Stimulated activated CD4-positive, alpha-beta T cell treated with anti-CD3 and anti-CD28 coated beads, Interleukin-15, amount 100 ng/mL, for 48 hours (primary cell): Measurements from ENCODE around the gene LIMS3.
"Not testable (repeated sequence)": the region's sequence is repeated elsewhere in the genome, so short reads cannot be mapped to it uniquely, and the experiment has no call there.

ENCODE experiments used
- DNase-seq, 2 donors: peaks; one replicate each; pipeline ENCODE4 v3.0.0-alpha.2; 2020; ENCODE audit warnings: low read depth in 2 of 2

The LIMS3 gene

GRCh38 chr2:109924481-109924880, 26.0 kb downstream of the LIMS3 start:
- not testable (repeated sequence) for DNase-seq

GRCh38 chr2:109927803-109928202, 29.3 kb downstream of the LIMS3 start:
- DNase-seq, result not testable (repeated sequence)

DNA sequence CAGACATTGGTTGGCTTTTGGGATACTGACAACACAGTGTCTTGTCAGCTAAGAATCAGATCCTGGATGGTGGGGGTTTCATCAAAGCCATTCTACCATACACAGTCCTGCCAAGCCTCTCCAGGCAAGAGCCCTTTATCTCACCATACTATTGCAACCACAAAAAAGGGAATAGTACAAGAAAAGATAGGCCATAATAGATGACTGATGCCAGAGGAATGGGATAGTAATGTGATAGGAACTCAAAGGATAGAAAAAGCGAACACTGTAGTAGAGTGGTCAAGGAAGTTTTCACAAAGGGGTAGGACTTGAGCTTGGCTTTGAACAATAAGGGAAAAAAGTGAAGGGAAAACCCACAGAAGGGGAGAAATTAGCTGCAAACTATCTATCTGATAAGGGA, 30.7 kb downstream of the LIMS3 start:
- not testable (repeated sequence) for DNase-seq

GRCh38 chr2:109936534-109936933, 38.0 kb downstream of the LIMS3 start:
- DNase-seq, result not testable (repeated sequence)

DNA sequence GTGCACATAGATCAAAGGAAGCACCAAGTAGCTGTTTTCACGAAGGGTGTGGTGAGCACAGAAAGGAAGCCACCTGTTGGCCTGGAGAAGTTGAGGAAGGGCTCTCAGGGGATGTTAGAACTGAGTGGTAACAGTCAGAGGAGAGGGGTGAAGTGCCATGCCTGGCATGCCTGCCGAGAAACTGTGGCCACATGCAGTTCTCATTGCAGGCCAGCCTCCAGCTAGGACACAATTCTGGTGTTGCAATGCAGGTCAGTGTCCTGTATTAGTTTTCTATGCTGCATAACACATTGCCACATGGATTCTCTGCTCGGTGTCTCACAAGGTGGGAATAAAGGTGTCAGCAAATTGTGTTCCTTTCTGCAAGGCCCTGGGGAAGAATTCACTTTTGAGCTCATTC, 46.9 kb downstream of the LIMS3 start:
- DNase-seq, result not testable (repeated sequence)

DNA sequence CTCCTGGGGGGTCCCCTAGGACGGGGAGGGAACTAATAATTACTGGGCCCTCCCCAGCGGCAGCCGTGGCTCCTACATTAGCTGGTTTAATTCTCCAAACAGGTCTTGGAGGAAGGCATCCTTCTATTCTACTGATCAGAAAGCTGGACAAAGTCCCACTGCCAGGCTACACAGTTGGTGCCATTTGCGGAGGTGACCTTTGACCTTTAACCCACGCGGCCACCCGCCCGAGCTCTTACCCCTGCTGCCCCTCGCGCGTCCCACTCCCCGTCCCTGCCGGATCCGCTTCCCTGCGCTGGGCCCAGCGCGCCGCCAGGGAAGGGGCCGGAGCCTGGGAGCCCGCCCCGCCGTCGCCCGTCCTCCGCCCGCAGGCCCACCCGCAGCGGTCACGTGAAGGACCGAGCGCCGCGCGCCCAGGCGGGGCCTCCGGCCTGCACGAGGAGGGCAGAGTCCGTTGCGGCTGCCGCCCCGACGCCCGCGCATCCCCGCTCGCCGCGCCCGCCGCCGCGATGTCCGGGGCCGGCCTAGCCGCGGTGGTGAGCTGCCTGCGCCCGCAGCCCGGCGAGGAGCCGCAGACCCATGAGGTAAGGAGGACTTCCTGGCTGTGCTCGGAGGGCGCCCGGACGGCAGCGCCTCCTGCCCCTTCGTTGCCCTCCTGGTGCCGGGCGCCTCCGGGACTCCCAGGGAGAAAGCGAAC, 48.9 kb downstream of the LIMS3 start:
- DNase-seq, result not testable (repeated sequence)

DNA sequence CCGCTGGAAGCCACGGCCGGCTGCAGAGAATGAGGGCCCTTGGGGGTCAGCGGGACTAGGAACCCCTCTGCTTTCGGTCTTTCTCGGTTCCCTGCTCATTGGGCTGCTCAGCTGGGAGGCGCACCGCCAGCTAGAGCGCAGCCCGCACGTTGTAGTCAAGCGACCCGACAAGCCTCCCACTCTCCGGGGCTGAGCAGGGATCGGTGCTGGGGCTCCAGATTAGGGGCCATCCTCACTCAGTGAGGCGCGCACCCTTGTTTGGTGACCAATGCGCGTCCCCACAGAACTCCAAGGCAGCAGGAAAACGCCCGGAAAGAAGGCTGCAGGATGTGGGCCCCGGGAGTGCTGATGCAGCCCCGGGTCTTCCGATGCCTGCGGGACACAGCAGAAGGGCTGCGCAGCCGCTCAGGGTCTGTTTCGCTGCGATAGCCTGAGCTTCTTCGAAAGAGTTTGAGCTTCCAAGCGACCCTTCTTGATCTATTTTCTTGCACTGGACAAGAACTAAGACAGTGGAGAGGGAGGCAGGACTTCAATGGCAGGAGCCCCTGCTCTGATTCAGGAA, 49.6 kb downstream of the LIMS3 start:
- DNase-seq, result not testable (repeated sequence)

DNA sequence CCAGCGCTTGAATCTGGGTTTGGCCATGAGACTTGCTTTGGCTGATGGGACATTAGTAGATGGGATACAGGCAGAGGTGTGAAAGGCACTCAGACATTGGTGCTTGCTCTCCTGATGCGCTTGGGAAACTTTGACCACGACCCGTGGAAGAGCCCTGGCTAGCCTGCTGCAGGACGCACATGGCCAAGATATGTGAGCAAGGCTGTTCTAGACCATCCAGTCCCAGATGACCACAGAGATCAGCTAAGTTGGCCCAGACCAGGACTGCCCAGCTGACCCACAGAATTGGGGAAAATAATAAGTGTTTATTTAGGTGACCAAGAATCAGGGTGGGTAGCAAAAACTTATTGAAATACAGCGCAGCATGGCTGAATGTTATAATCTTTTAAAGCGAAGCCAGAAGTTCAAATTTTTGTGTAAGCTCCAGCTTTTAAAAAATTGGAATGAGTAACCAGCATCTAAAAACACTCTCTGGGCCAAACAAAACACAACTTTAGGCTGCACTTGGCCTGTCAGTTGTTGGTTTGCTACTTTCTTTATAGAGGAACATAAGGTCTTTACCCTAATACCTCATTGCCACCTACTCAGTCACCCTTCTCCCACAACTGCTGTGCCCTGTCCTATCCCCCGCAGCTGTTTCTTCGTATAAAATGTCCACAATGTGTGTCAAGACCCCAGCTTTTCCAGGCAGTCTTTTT, 51.8 kb downstream of the LIMS3 start:
- DNase-seq, result not testable (repeated sequence)

DNA sequence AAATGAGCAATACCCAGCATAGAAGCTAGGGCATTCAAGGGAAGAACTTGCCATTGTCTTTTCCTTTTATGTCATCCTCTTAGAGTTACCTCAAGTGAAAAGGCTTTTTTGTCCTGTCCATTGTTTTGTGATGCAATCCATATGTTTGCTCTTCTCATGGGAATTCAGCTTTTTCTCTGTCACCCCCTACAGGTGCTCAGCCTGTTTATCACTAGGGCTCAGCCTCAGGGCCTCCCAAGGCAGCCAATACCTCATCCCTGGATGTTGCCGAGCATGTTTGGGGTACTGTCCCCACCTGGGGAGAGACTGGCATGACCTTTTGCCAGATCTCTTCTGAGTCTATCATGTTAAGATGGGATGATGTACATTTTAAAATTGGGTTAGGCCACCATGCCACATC, 65.5 kb downstream of the LIMS3 start:
- not testable (repeated sequence) for DNase-seq

DNA sequence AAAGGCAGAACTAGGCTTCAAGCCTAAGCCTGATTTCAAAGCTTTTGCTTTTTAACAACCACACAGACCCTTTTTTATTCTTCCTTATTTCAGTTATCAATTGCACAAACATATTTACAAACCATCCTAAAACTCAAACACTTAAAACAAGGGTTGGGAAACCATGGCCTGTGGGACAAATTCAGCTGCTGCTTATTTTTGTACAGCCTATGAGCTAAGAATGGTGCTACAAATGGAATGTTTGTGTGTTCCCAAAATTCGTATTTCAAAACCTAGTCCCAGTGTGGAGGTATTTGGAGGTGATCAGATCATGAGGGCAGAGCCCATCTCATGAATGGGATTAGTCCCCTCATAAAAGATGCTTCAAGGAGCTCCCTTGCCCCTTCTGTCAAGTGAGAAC, 67.0 kb downstream of the LIMS3 start:
- not testable (repeated sequence) for DNase-seq

DNA sequence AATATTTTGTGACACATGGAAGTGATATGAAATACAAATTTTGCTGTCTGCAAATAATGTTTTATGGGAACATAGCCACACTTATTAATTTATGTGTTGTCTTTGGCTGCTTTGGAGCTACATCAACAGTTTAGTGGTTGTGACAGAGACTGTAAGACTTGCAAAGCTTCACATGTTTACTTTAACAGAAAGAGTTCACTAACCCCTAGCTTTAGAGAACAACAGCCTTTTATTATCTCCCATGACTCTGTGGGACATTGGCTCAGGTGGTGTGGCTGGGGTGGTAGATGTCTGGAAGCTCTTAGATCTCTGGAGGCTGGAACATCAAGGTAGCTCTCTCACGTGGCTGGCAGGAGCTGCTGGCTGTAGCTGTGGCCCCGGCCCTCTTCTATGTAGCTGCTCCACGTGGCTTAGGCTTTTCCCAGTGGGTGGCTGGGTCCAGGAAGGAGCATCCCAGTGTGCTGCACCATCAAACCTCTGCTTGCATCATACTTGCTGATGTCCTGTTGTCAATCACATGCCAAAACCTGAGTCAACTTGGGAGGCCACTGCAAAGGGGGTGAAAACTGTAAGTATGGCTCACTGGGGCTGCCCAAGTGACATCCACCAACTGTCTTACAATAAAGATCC, 67.7 kb downstream of the LIMS3 start:
- not testable (repeated sequence) for DNase-seq

DNA sequence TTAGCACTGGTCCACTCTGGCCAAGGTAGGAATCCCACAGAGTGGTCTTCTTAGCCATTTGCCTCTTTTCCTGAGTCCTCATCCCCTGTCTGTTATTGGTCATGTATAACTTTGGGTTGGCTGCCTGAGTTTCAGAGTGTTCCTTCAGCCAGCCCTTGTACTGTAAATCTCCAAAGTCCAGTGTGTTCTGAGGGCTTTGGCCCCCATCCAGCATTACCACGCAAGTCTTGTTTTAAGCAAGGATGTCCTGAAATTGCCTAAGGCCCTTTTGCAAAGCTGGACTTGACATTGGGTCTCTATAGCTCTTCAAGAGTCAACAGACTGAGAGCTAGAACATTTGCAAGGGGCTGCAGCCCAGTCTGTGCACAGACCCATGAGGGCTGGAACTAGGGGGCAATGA, 68.4 kb downstream of the LIMS3 start:
- DNase-seq, result not testable (repeated sequence)

- DNase-seq, result not testable (repeated sequence)
Observed at GRCh38 chr2:109969864-109970263, 71.4 kb downstream of the LIMS3 start.

DNA sequence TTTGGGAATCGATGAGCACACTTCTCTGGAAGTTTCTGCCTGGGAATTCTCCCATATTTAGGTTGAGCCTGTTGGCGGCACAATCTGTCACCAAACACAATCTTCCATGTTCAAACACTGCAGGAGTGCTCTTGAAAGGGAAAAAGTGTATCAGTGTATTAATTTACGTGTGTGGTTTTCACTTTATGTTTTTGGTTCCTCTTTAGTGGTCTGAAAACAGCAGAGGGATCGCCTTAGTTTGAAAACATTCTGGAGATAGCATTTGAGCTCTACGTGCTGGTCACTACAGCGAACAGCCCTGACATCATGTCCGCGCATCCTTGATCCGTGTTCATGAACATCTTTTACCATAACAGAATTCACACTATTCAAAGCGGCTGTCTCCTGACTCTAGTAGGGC, 73.2 kb downstream of the LIMS3 start:
- not testable (repeated sequence) for DNase-seq
